Tibial artery (tissue), 4 donors: ENCODE measurements around the gene TRA2B.

Source experiments
- DNase-seq, 2 donors: peaks; one replicate each; pipeline ENCODE4 v3.0.0-alpha.2; 2019
- H3K27ac ChIP-seq, 2 donors: fragments of 200-600 bp; sonication (generic) in 1 of 2; 1 replicate in 1 of 2; 2 replicates in 1 of 2; pipeline ENCODE4 v1.5.1; 2018 to 2019; ENCODE audit warnings: mild to moderate bottlenecking in 1 of 2
- H3K27me3 ChIP-seq, 2 donors: fragments of 200-600 bp; sonication (generic) in 1 of 2; one replicate each; pipeline versions ENCODE4 v1.5.1 to v1.6.0; 2016 to 2019
- H3K36me3 ChIP-seq, 3 donors: fragments of 200-600 bp; sonication (generic) in 2 of 3; one replicate each; pipeline ENCODE4 v1.5.1; 2016 to 2019; ENCODE audit warnings: mild to moderate bottlenecking in 2 of 3
- H3K4me1 ChIP-seq, 4 donors: fragments of 200-600 bp; sonication (generic) in 2 of 4; 1 replicate in 3 of 4; 2 replicates in 1 of 4; pipeline ENCODE4 v1.5.1; 2016 to 2019
- H3K4me3 ChIP-seq, 2 donors: fragments of 200-600 bp; sonication (generic) in 1 of 2; 1 replicate in 1 of 2; 2 replicates in 1 of 2; pipeline ENCODE4 v1.5.1; 2018 to 2019; ENCODE audit warnings: mild to moderate bottlenecking in 2 of 2
- H3K9me3 ChIP-seq, 3 donors: fragments of 200-600 bp; sonication (generic) in 1 of 3; one replicate each; pipeline ENCODE4 v1.5.1; 2016 to 2019
- CTCF ChIP-seq, 2 experiments: fragments of 200-600 bp in 1 of 2; fragments of 450-650 bp in 1 of 2; IDR thresholded peaks; one replicate each; pipeline ENCODE4 v1.5.1; 2017 to 2019; ENCODE audit warnings: antibody characterized with exemption in 2 of 2, mild to moderate bottlenecking in 1 of 2, moderate library complexity in 1 of 2
- intact Hi-C: fragments of 100-400 bp; cut with DNase I; formaldehyde crosslinking; loops from one replicate; pipeline ENCODE4 v1.15.0; 2023; ENCODE audit warnings: low total_unique reads

The TRA2B gene

GRCh38 chr3:185950728-185951127 lies 12.9 kb upstream of the TRA2B start:
- no peak for TF ChIP-seq CTCF (IDR thresholded peaks at IDR 0.05)
- DNase-seq, result no peak
- intact Hi-C loops, result no loop called here
- H3K4me1 ChIP-seq, result no peaks in the 10 kb centered on the region
- no peak overlapping the region for H3K4me3 ChIP-seq
- no peaks in the 10 kb centered on the region for H3K9me3 ChIP-seq
- no peaks in the 10 kb centered on the region for H3K36me3 ChIP-seq
- H3K27ac ChIP-seq, result no peak overlapping the region
- peaks cover 0 to 16% of the 10 kb centered on the region in 2 donors for H3K27me3 ChIP-seq

GRCh38 chr3:185949515-185949914 lies 11.7 kb upstream of the TRA2B start:
- H3K27ac ChIP-seq, result no peak overlapping the region
- no peaks in the 10 kb centered on the region for H3K9me3 ChIP-seq
- peaks cover 0 to 13% of the 10 kb centered on the region in 2 donors for H3K27me3 ChIP-seq
- H3K4me1 ChIP-seq, result no peaks in the 10 kb centered on the region
- DNase-seq, result no peak
- no peaks in the 10 kb centered on the region for H3K36me3 ChIP-seq
- intact Hi-C loops, result no loop called here
- H3K4me3 ChIP-seq, result no peak overlapping the region
- TF ChIP-seq CTCF (IDR thresholded peaks at IDR 0.05), result no peak

GRCh38 chr3:185948292-185948691 lies 10.5 kb upstream of the TRA2B start:
- intact Hi-C loops, result no loop called here
- Histone ChIP-seq H3K9me3 (no peaks in the 10 kb centered on the region), H3K27me3 (peaks cover 0 to 10% of the 10 kb centered on the region in 2 donors), H3K4me1 (peaks cover 0 to 9% (median 3%) of the 10 kb centered on the region in 4 donors), H3K4me3 (no peak overlapping the region), H3K27ac (no peak overlapping the region), H3K36me3 (no peaks in the 10 kb centered on the region)
- no peak for DNase-seq
- no peak for TF ChIP-seq CTCF (IDR thresholded peaks at IDR 0.05)

GRCh38 chr3:185943760-185944106 lies 5.9 kb upstream of the TRA2B start:
- intact Hi-C loops, result no loop called here
- Histone ChIP-seq H3K9me3 (no peaks in the 10 kb centered on the region), H3K4me3 (no peak overlapping the region), H3K4me1 (peaks cover 0 to 16% (median 7%) of the 10 kb centered on the region in 4 donors), H3K27ac (peak overlapping the region; percentile 10 to 75), H3K36me3 (no peaks in the 10 kb centered on the region), H3K27me3 (no peaks in the 10 kb centered on the region)
- no peak for TF ChIP-seq CTCF (IDR thresholded peaks at IDR 0.05)
- DNase-seq, result no peak

GRCh38 chr3:185942907-185943759 lies 5.3 kb upstream of the TRA2B start:
- Histone ChIP-seq H3K27ac (peak overlapping the region; percentile 68 to 75), H3K9me3 (no peaks in the 10 kb centered on the region), H3K4me3 (peak overlapping the region; percentile 18 to 25), H3K36me3 (no peaks in the 10 kb centered on the region), H3K27me3 (no peaks in the 10 kb centered on the region), H3K4me1 (peaks cover 0 to 16% (median 7%) of the 10 kb centered on the region in 4 donors)
- intact Hi-C loops, result no loop called here
- TF ChIP-seq CTCF (IDR thresholded peaks at IDR 0.05), result peak; percentile 89 to 99
- peak; percentile 86 to 90 for DNase-seq
